H9 (cell line): ENCODE results near the gene ACSF3. TPM values are rescaled to one million over a fixed set of nuclear protein-coding genes. Genes with fewer than 3 reads are reported as not detected.

Source experiments
- DNase-seq: peaks from one replicate; pipeline ENCODE4 v3.0.0-alpha.2; 2017
- H2AFZ ChIP-seq: one replicate; pipeline ENCODE4 v1.6.1; 2013; ENCODE audit warnings: mild to moderate bottlenecking, low read length, control low read depth, moderate library complexity
- H2AK5ac ChIP-seq: 2 replicates; pipeline ENCODE4 v1.6.1; 2013; ENCODE audit warnings: low read length, control low read depth, mixed read lengths; ENCODE audit not compliant: insufficient read length
- H2BK120ac ChIP-seq: one replicate; pipeline ENCODE4 v1.6.1; 2013; ENCODE audit warnings: low read depth, mild to moderate bottlenecking, low read length, control low read depth, inconsistent platforms; ENCODE audit not compliant: poor library complexity, severe bottlenecking
- H2BK12ac ChIP-seq: 2 replicates; pipeline ENCODE4 v1.6.1; 2013; ENCODE audit warnings: low read length, control low read depth, mixed read lengths, low read depth; ENCODE audit not compliant: insufficient read length
- H2BK15ac ChIP-seq: 2 replicates; pipeline ENCODE4 v1.6.1; 2013; ENCODE audit warnings: low read depth, low read length, control low read depth
- H2BK20ac ChIP-seq: one replicate; pipeline ENCODE4 v1.6.1; 2013; ENCODE audit warnings: low read depth, mild to moderate bottlenecking, low read length, control low read depth, inconsistent platforms; ENCODE audit not compliant: poor library complexity, severe bottlenecking
- H2BK5ac ChIP-seq: 2 replicates; pipeline ENCODE4 v1.6.1; 2013; ENCODE audit warnings: low read length, control low read depth, mixed read lengths; ENCODE audit not compliant: insufficient read length
- H3K14ac ChIP-seq: 2 replicates; pipeline ENCODE4 v1.6.1; 2013; ENCODE audit warnings: low read length, control low read depth; ENCODE audit not compliant: insufficient read depth
- H3K18ac ChIP-seq: 2 replicates; pipeline ENCODE4 v1.6.1; 2013; ENCODE audit warnings: low read depth, mild to moderate bottlenecking, mixed read lengths, low read length, control low read depth; ENCODE audit not compliant: insufficient read length
- H3K23ac ChIP-seq: 2 replicates; pipeline ENCODE4 v1.6.1; 2013; ENCODE audit warnings: low read length, control low read depth, mixed read lengths, low read depth; ENCODE audit not compliant: insufficient read length
- H3K23me2 ChIP-seq: 2 replicates; pipeline ENCODE4 v1.6.1; 2013; ENCODE audit warnings: low read depth, mild to moderate bottlenecking, mixed read lengths, low read length, control low read depth; ENCODE audit not compliant: insufficient read length, poor library complexity, severe bottlenecking
- H3K27ac ChIP-seq: 2 replicates; pipeline ENCODE4 v1.5.1; 2013; ENCODE audit warnings: low read length, control low read depth, mixed read lengths, low read depth; ENCODE audit not compliant: insufficient read length
- H3K27me3 ChIP-seq: 2 replicates; pipeline ENCODE4 v1.6.1; 2013; ENCODE audit warnings: low read length, control low read depth, inconsistent platforms; ENCODE audit not compliant: insufficient read depth
- H3K4ac ChIP-seq: 2 replicates; pipeline ENCODE4 v1.6.1; 2013; ENCODE audit warnings: low read depth, mild to moderate bottlenecking, control low read depth, inconsistent platforms, low read length, moderate library complexity
- H3K4me1 ChIP-seq: 2 replicates; pipeline ENCODE4 v1.6.1; 2013; ENCODE audit warnings: low read length, control low read depth, inconsistent platforms; ENCODE audit not compliant: insufficient read depth
- H3K4me2 ChIP-seq: 2 replicates; pipeline ENCODE4 v1.6.1; 2013; ENCODE audit warnings: low read length, control low read depth, mixed read lengths; ENCODE audit not compliant: insufficient read length, insufficient read depth
- H3K56ac ChIP-seq: 2 replicates; pipeline ENCODE4 v1.6.1; 2013; ENCODE audit warnings: low read depth, mild to moderate bottlenecking, mixed read lengths, low read length, control low read depth; ENCODE audit not compliant: insufficient read length
- H3K79me1 ChIP-seq: 2 replicates; pipeline ENCODE4 v1.6.1; 2013; ENCODE audit warnings: low read depth, mild to moderate bottlenecking, moderate library complexity, low read length, control low read depth, inconsistent platforms; ENCODE audit not compliant: insufficient read depth, poor library complexity, severe bottlenecking
- H3K79me2 ChIP-seq: 2 replicates; pipeline ENCODE4 v1.6.1; 2013; ENCODE audit warnings: low read length, control low read depth, inconsistent platforms; ENCODE audit not compliant: insufficient read depth
- H3K9ac ChIP-seq: 2 replicates; pipeline ENCODE4 v1.6.1; 2013; ENCODE audit warnings: low read length, control low read depth, mixed read lengths; ENCODE audit not compliant: insufficient read length; ENCODE audit errors: extremely low read depth
- H3K9me3 ChIP-seq: one replicate; pipeline ENCODE4 v1.6.1; 2013; ENCODE audit warnings: low read depth, low read length, inconsistent platforms; ENCODE audit not compliant: control insufficient read depth
- H3T11ph ChIP-seq: one replicate; pipeline ENCODE4 v1.6.1; 2013; ENCODE audit warnings: mild to moderate bottlenecking, low read length, control low read depth, inconsistent platforms
- H4K20me1 ChIP-seq: one replicate; pipeline ENCODE4 v1.6.1; 2013; ENCODE audit not compliant: control insufficient read depth, insufficient read length, insufficient read depth
- H4K5ac ChIP-seq: 2 replicates; pipeline ENCODE4 v1.6.1; 2013; ENCODE audit warnings: low read depth, mild to moderate bottlenecking, mixed read lengths, low read length, control low read depth; ENCODE audit not compliant: insufficient read length
- H4K8ac ChIP-seq: replicated peaks from 2 replicates; pipeline ENCODE4 v1.6.1; 2013; ENCODE audit warnings: low read length, control low read depth, mixed read lengths, low read depth; ENCODE audit not compliant: insufficient read length
- H4K91ac ChIP-seq: 2 replicates; pipeline ENCODE4 v1.6.1; 2013; ENCODE audit warnings: low read depth, mild to moderate bottlenecking, moderate library complexity, mixed read lengths, low read length, control low read depth; ENCODE audit not compliant: insufficient read length
- H3K27ac Mint-ChIP-seq, 3 experiments: 2 replicates in 2 of 3; 3 replicates in 1 of 3; pipeline ENCODE4 v1.8.0; 2020 to 2021; ENCODE audit warnings: mixed read lengths in 3 of 3, mild to moderate bottlenecking in 1 of 3, moderate library complexity in 1 of 3
- H3K27me3 Mint-ChIP-seq: 2 replicates; pipeline ENCODE4 v1.8.0; 2021; ENCODE audit warnings: low read depth, mild to moderate bottlenecking, moderate library complexity, mixed read lengths
- H3K36me3 Mint-ChIP-seq, 3 experiments: 2 replicates in 2 of 3; 3 replicates in 1 of 3; pipeline ENCODE4 v1.8.0; 2020 to 2021; ENCODE audit warnings: low read depth in 3 of 3, mixed read lengths in 3 of 3; ENCODE audit not compliant: insufficient read depth in 1 of 3
- H3K4me1 Mint-ChIP-seq, 2 experiments: 2 replicates each; pipeline ENCODE4 v1.8.0; 2020; ENCODE audit warnings: mixed read lengths in 2 of 2
- H3K4me3 Mint-ChIP-seq, 2 experiments: 2 replicates in 1 of 2; 3 replicates in 1 of 2; pipeline ENCODE4 v1.8.0; 2020 to 2021; ENCODE audit warnings: mild to moderate bottlenecking in 2 of 2, mixed read lengths in 2 of 2, moderate library complexity in 1 of 2
- H3K9me3 Mint-ChIP-seq, 2 experiments: 2 replicates in 1 of 2; 3 replicates in 1 of 2; pipeline ENCODE4 v1.8.0; 2020; ENCODE audit warnings: mild to moderate bottlenecking in 2 of 2, mixed read lengths in 2 of 2, moderate library complexity in 1 of 2
- WGBS: extraction: QIAGEN DNeasy Blood & Tissue Kit; methylation state at CpG from one replicate; pipeline ENCODE4 v1.1.7; 2013; ENCODE audit warnings: missing lambda C conversion rate, low lambda C conversion rate, mixed read lengths; ENCODE audit not compliant: insufficient read length; ENCODE audit errors: extremely low coverage; 5-methylcytosine and 5-hydroxymethylcytosine counted together
- total RNA-seq: library from RNA; stranded (reverse); gene quantifications from 2 replicates; pipeline ENCODE4 v1.2.1, GENCODE V29; 2021
- TF ChIP-seq, protein P1 (sequence below): fragments of 200-600 bp; sonication (generic); conservative IDR thresholded peaks from 3 replicates; pipeline ENCODE4 v1.8.0; 2021; ENCODE audit warnings: antibody characterized with exemption, mild to moderate bottlenecking

Gene ACSF3
- total RNA-seq, 1 experiment from 2014 or later, result 31.3 TPM

DNA sequence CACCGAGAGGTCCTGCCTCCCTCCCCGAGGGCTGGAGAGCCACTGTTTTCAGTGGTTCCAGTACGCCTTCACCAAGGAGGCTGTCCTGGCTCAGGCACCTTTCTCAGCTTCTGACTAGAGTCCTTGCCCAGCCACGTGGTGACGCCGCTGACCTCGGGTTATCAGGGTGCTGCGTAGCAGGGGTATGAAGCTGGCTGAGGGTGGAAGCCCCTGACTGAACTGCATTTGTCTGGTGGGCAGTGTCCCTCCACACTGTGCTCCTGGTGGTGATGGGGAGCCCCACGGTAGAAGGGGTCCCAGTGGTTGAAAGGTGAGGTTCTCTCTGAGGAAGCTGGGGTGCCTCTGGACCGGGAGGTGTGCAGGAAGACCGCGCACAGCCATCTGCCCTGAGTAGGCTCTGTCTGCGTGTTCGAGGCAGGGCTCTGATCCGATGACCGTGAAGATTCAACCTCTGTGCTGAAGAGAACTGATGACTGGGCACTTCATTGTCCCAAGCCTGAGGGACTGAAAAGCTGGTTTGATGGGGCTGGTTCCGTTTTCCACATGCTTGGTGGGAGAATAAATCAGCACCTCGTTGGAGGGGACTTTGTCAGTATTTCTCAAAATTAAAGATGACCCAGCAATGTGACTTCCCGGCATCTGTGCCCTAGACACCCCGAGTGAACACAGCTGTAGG lies 2.5 kb downstream of the ACSF3 start:
- no peaks in the 10 kb centered on the region; the same call in 1 of the 2 replicates for H3K27me3 ChIP-seq
- H2AFZ ChIP-seq, result no peak overlapping the region
- no peaks in the 10 kb centered on the region; the same call in 1 of the 2 replicates for H3K79me2 ChIP-seq
- H2BK15ac ChIP-seq, result no peak overlapping the region
- no peak overlapping the region for H2BK5ac ChIP-seq
- WGBS, result no CpG with 5 or more reads among the region's 20 CpGs
- Mint-ChIP-seq H3K9me3 (no peaks in the 10 kb centered on the region), H3K36me3 (peaks cover 0 to 16% (median 3%) of the 10 kb centered on the region in 3 experiments; a peak in 4 of 7 replicates), H3K27ac (peak overlapping the region in 1 of 3 experiments; percentile 87; a peak in 1 of 7 replicates), H3K27me3 (peaks cover 27% of the 10 kb centered on the region), H3K4me3 (peak overlapping the region in 1 of 2 experiments; percentile 98; a peak in 4 of 5 replicates), H3K4me1 (peaks cover 40% of the 10 kb centered on the region in 2 experiments)
- H2BK120ac ChIP-seq, result no peak overlapping the region
- no peak overlapping the region for H3K56ac ChIP-seq
- no peak overlapping the region for H3K4me2 ChIP-seq
- H4K20me1 ChIP-seq, result no peaks in the 10 kb centered on the region
- no peak overlapping the region for H3K9ac ChIP-seq
- DNase-seq, result no peak
- no peak overlapping the region for H4K8ac ChIP-seq
- H3K23ac ChIP-seq, result no peak overlapping the region
- no peak overlapping the region for H4K91ac ChIP-seq
- no peaks in the 10 kb centered on the region for H3K4me1 ChIP-seq
- H3K9me3 ChIP-seq, result no peaks in the 10 kb centered on the region
- H2AK5ac ChIP-seq, result no peak overlapping the region
- H3K14ac ChIP-seq, result no peak overlapping the region
- no peaks in the 10 kb centered on the region for H3K79me1 ChIP-seq
- no peak overlapping the region for H3T11ph ChIP-seq
- no peak overlapping the region for H3K27ac ChIP-seq
- no peak overlapping the region for H2BK20ac ChIP-seq
- no peak overlapping the region for H2BK12ac ChIP-seq
- TF ChIP-seq, protein P1, sequence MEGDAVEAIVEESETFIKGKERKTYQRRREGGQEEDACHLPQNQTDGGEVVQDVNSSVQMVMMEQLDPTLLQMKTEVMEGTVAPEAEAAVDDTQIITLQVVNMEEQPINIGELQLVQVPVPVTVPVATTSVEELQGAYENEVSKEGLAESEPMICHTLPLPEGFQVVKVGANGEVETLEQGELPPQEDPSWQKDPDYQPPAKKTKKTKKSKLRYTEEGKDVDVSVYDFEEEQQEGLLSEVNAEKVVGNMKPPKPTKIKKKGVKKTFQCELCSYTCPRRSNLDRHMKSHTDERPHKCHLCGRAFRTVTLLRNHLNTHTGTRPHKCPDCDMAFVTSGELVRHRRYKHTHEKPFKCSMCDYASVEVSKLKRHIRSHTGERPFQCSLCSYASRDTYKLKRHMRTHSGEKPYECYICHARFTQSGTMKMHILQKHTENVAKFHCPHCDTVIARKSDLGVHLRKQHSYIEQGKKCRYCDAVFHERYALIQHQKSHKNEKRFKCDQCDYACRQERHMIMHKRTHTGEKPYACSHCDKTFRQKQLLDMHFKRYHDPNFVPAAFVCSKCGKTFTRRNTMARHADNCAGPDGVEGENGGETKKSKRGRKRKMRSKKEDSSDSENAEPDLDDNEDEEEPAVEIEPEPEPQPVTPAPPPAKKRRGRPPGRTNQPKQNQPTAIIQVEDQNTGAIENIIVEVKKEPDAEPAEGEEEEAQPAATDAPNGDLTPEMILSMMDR, result no peak
- H4K5ac ChIP-seq, result no peak overlapping the region
- H3K23me2 ChIP-seq, result peaks cover 3% of the 10 kb centered on the region
- no peak overlapping the region for H3K18ac ChIP-seq
- H3K4ac ChIP-seq, result no peak overlapping the region
